Effector CD4-positive, alpha-beta T cell (primary cell): ENCODE measurements around the gene GPR162.

Experiments used
- DNase-seq: peaks from one replicate; pipeline ENCODE4 v3.0.0-alpha.2; 2020

Gene GPR162

GRCh38 chr12:6824085-6824775, 2.6 kb downstream of the GPR162 start:
- DNase-seq = no peak

GRCh38 chr12:6824901-6825381, 3.3 kb downstream of the GPR162 start:
- DNase-seq = no peak

GRCh38 chr12:6825398-6826124, 3.9 kb downstream of the GPR162 start:
- DNase-seq = peak; percentile 79

- DNase-seq = no peak
Observed at GRCh38 chr12:6826125-6826733, 4.6 kb downstream of the GPR162 start.

- no peak for DNase-seq
Observed at GRCh38 chr12:6826734-6827436, 5.3 kb downstream of the GPR162 start.

GRCh38 chr12:6827437-6827911, 5.9 kb downstream of the GPR162 start:
- no peak for DNase-seq

- DNase-seq = no peak
Observed at GRCh38 chr12:6827982-6828780, 6.6 kb downstream of the GPR162 start, which contains the start of gene P3H3. P3H3 (plus strand) TSS chr12:6828407; CDS start chr12:6828441, 34 bp downstream.

- peak; percentile 14 for DNase-seq
Observed at GRCh38 chr12:6828781-6829535, 7.3 kb downstream of the GPR162 start.

GRCh38 chr12:6829536-6830220, 8.1 kb downstream of the GPR162 start:
- no peak for DNase-seq

GRCh38 chr12:6830286-6830890, 8.8 kb downstream of the GPR162 start:
- DNase-seq = no peak

- no peak for DNase-seq
Observed at GRCh38 chr12:6830999-6831398, 9.4 kb downstream of the GPR162 start.

- DNase-seq = no peak
Observed at GRCh38 chr12:6831450-6831995, 9.9 kb downstream of the GPR162 start.

GRCh38 chr12:6832125-6832524, 10.5 kb downstream of the GPR162 start:
- DNase-seq = no peak

- DNase-seq = no peak
Observed at GRCh38 chr12:6833189-6833890, 11.7 kb downstream of the GPR162 start.

GRCh38 chr12:6834254-6834653, 12.6 kb downstream of the GPR162 start:
- no peak for DNase-seq

GRCh38 chr12:6834873-6835272, 13.3 kb downstream of the GPR162 start:
- DNase-seq = no peak

GRCh38 chr12:6836851-6837250, 15.2 kb downstream of the GPR162 start:
- DNase-seq = no peak

- DNase-seq = no peak
Observed at GRCh38 chr12:6837370-6838060, 15.9 kb downstream of the GPR162 start.

- no peak for DNase-seq
Observed at GRCh38 chr12:6838854-6839253, 17.2 kb downstream of the GPR162 start.
